VCaP (cell line): ENCODE measurements around the gene CNPPD1.

Source experiments
- H3K27ac ChIP-seq: fragments of 450-650 bp; 2 replicates; pipeline ENCODE4 v1.5.1; 2017
- CTCF ChIP-seq: fragments of 450-650 bp; conservative IDR thresholded peaks from 2 replicates; pipeline ENCODE4 v1.5.1; 2017; ENCODE audit warnings: mild to moderate bottlenecking, moderate library complexity

The CNPPD1 gene

GRCh38 chr2:219197388-219197787 lies 20.7 kb upstream of the CNPPD1 start:
- H3K27ac ChIP-seq, result no peak overlapping the region
- no peak for TF ChIP-seq CTCF

GRCh38 chr2:219186754-219187456 lies 10.2 kb upstream of the CNPPD1 start:
- no peak overlapping the region for H3K27ac ChIP-seq
- no peak for TF ChIP-seq CTCF

GRCh38 chr2:219184121-219184520 lies 7.4 kb upstream of the CNPPD1 start:
- H3K27ac ChIP-seq, result no peak overlapping the region
- no peak for TF ChIP-seq CTCF

- no peak overlapping the region for H3K27ac ChIP-seq
- TF ChIP-seq CTCF, result no peak
Measured at GRCh38 chr2:219183151-219183772, 6.5 kb upstream of the CNPPD1 start.

GRCh38 chr2:219182331-219183150 lies 5.8 kb upstream of the CNPPD1 start:
- no peak overlapping the region for H3K27ac ChIP-seq
- TF ChIP-seq CTCF, result no peak

GRCh38 chr2:219181531-219181930 lies 4.8 kb upstream of the CNPPD1 start:
- H3K27ac ChIP-seq, result no peak overlapping the region
- no peak for TF ChIP-seq CTCF

GRCh38 chr2:219180961-219181360 lies 4.2 kb upstream of the CNPPD1 start:
- no peak overlapping the region for H3K27ac ChIP-seq
- TF ChIP-seq CTCF, result no peak
